NCI-H1105 treated with DMSO at 0.1 percent for 48 hours (cell line): ENCODE measurements around the gene DNAJB2.

Experiments
- DNase-seq: peaks from one replicate; lab custom pipeline; 2025; lab: John Stamatoyannopoulos, UW

The DNAJB2 gene

GRCh38 chr2:219279151-219279915 lies at the start of gene DNAJB2:
TSS of gene DNAJB2 (plus strand) at chr2:219279366. CDS start at chr2:219279834, 468 bp downstream.
- peak; percentile 90 for DNase-seq

GRCh38 chr2:219230059-219230540 lies 49.1 kb upstream of the DNAJB2 start:
- DNase-seq = no peak

- no peak for DNase-seq
Observed at GRCh38 chr2:219234331-219234730, 44.8 kb upstream of the DNAJB2 start.

GRCh38 chr2:219243291-219243761 lies 35.8 kb upstream of the DNAJB2 start:
- no peak for DNase-seq

- DNase-seq = no peak
Observed at GRCh38 chr2:219244789-219245147, 34.4 kb upstream of the DNAJB2 start.

GRCh38 chr2:219245148-219245898 lies 33.8 kb upstream of the DNAJB2 start, which contains the start of the genes GLB1L and STK16:
TSS of gene GLB1L (minus strand) at chr2:219245444. CDS start at chr2:219243573, 1,871 bp downstream.
TSS of gene STK16 (plus strand) at chr2:219245479. CDS start at chr2:219246000, 521 bp downstream.
- DNase-seq = peak; percentile 66

- no peak for DNase-seq
Observed at GRCh38 chr2:219245899-219246230, 33.3 kb upstream of the DNAJB2 start.

- DNase-seq = no peak
Observed at GRCh38 chr2:219246559-219246958, 32.6 kb upstream of the DNAJB2 start.

- no peak for DNase-seq
Observed at GRCh38 chr2:219247678-219248642, 31.2 kb upstream of the DNAJB2 start.

GRCh38 chr2:219248845-219249202 lies 30.3 kb upstream of the DNAJB2 start:
- no peak for DNase-seq

- DNase-seq = peak; percentile 26
Observed at GRCh38 chr2:219249203-219249980, 29.8 kb upstream of the DNAJB2 start.

- no peak for DNase-seq
Observed at GRCh38 chr2:219250049-219250781, 29.0 kb upstream of the DNAJB2 start.

GRCh38 chr2:219251656-219252055 lies 27.5 kb upstream of the DNAJB2 start:
- no peak for DNase-seq

GRCh38 chr2:219252084-219252483 lies 27.1 kb upstream of the DNAJB2 start:
- DNase-seq = no peak

GRCh38 chr2:219252570-219252899 lies 26.6 kb upstream of the DNAJB2 start:
- no peak for DNase-seq

- DNase-seq = no peak
Observed at GRCh38 chr2:219252900-219253752, 26.0 kb upstream of the DNAJB2 start, which contains the start of gene TUBA4B. TSS of gene TUBA4B (plus strand) at chr2:219253243. CDS start at chr2:219253408, 165 bp downstream.

GRCh38 chr2:219253753-219254589 lies 25.2 kb upstream of the DNAJB2 start, which contains the start of gene TUBA4A:
TSS of gene TUBA4A (minus strand) at chr2:219253918. CDS start at chr2:219253858, 60 bp downstream.
- peak; percentile 68 for DNase-seq

- no peak for DNase-seq
Observed at GRCh38 chr2:219254590-219255201, 24.5 kb upstream of the DNAJB2 start.
